Jurkat, Clone E6-1 (cell line): ENCODE measurements around the gene SLC2A11.
"Not testable (repeated sequence)": the region's sequence is repeated elsewhere in the genome, so short reads cannot be mapped to it uniquely, and the experiment has no call there.

Source experiments
- DNase-seq: peaks from one replicate; pipeline ENCODE4 v3.0.0-alpha.2; 2011; ENCODE audit warnings: low read depth, low spot score
- H3K4me3 ChIP-seq: 2 replicates; pipeline ENCODE4 v1.5.1; 2011; ENCODE audit warnings: mild to moderate bottlenecking, low read length, control low read depth, moderate library complexity

Gene SLC2A11

DNA sequence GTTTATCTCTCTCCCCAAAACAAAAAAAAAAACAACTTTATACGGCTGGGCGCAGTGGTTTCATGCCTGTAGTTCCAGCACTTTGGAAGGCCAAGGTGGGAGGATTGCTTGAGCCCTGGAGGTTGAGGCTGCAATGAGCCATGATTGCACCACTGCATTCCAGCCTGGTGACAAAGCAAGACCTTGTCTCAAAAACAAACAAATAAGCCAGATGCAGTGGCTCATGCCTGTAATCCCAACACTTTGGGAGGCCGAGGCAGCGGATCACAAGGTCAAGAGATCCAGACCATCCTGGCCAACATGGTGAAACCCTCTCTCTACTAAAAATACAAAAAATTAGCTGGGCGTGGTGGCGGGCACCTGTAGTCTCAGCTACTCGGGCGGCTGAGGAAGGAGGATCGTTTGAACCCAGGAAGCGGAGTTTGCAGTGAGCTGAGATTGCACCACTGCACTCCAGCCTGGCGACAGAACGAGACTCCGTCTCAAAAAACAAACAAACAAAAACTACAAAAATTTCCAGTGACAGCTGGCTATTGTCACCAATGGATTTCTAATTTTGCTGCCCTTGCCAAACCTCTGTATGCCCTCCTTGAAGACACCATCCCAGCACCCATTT, 64.0 kb downstream of the SLC2A11 start:
- H3K4me3 ChIP-seq, DNase-seq: not testable (repeated sequence)

DNA sequence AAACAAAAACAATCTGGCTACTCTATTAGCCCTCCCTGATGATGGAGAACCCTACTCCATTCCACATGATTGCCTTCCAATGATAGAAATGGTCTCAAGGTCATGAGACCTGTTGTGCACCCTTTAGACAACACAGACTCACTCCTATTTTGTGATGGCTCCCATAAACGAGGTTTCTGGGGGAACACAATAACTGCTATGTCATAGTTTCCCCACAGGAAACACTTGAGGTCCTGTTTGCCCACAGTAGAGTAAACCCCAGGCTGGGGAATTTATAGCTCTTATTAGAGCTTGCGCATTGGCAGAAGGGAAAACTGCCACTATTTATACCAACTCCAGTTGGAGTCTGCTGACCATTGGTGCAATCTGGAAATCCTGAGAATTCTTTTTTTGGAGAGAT, 65.2 kb downstream of the SLC2A11 start:
- DNase-seq, result no peak
- H3K4me3 ChIP-seq, result no peak overlapping the region

DNA sequence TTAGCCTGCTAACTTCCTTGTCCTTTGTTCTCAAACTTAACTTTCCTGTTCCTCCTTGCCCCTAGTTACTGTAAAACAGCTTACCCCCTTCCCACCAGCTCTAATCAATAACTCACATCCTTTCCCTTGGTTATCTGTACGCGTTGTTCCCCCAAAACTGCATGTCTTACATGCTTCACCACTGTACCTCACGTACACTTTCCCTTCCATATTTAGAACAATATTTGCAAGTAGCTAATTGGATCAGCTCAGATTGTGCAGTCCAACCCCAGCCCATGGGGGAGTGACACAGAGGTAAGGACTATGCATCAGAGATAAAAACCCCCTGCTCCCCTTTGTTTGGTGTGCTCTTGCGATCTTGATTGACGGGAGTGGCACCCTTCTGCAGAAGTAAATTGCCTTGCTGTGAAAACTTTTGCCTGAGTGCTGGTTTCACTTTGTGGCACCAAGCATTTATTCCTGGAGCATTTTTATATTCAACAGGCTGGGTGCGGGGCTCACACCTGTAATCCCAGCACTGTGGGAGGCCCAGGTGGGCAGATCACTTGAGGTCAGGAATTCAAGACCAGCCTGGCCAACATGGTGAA, 67.4 kb downstream of the SLC2A11 start:
- DNase-seq, result no peak
- H3K4me3 ChIP-seq, result no peak overlapping the region

GRCh38 chr22:23926561-23926960, 68.9 kb downstream of the SLC2A11 start:
- no peak overlapping the region for H3K4me3 ChIP-seq
- no peak for DNase-seq
